Erythroblast (primary cell): Measurements from ENCODE around the gene THSD4.

ENCODE experiments used
- GATA1 ChIP-seq: IDR thresholded peaks from 2 replicates; pipeline ENCODE4 v1.6.1; 2011; ENCODE audit warnings: low read depth, mild to moderate bottlenecking, control low read depth, low read length, moderate library complexity
- POLR2A ChIP-seq: IDR thresholded peaks from 2 replicates; pipeline ENCODE4 v1.6.1; 2011; ENCODE audit warnings: mild to moderate bottlenecking, low read length

DNA sequence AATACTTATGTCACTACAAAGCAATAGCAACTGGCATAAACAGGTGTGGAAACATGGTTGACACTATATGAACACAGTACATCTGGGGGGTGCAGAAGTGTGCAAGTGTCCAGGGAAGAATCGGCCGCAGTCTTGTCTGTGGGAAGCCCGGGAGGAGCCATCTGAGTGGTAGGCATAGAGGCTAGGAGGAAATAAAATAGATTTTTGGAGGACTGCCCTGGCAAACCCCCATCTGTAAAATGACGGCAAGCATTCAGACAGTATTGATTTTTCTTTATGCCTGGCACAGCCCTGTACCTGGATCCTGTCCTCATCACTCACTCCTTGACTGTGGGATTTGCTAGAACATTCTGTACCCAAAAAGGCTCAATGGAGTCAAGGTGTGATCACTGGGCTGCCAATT is 31.3 kb downstream of the THSD4 start:
- TF ChIP-seq POLR2A (no peak), GATA1 (no peak)
